Measurements from ENCODE around the gene FUT8.

DNA sequence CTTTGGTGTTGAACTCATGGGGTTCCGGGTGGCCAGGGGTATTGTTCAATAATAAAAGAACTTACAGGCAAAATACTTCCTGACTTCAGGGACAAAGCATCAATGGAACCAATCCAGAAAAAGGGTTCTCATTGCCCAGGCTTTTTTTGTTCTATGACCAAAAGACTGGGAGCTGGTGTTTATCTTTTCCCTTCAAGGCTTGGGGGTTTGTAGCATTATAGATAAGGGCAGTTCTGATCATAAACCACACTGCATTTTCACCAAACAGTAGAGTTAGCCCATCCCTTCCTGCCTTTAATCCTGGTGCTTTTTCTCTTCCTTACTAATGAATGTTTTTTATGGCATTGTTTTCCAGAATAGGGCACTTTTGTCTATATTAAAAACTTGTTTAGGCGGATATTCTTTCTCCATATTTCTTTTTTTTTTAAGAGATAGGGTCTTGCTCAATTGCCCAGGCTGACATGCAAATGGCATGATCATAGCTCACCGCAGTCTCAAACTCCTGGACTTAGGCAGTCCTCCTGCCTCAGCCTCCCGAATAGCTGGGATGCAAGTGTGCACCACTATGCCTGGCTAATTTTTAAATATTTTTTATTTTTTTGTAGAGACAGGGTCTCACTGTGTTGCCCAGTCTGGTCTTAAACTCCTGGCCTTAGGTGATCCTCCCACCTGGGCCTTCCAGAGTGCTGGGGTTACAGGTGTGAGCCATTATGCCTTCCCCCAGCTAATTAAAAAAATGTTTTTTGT, 9.7 kb downstream of the FUT8 start:
- TF ChIP-seq CSDC2 (CRISPR knock-in tag; IDR thresholded peaks at IDR 0.05) = no peak
- TF ChIP-seq, protein P1, sequence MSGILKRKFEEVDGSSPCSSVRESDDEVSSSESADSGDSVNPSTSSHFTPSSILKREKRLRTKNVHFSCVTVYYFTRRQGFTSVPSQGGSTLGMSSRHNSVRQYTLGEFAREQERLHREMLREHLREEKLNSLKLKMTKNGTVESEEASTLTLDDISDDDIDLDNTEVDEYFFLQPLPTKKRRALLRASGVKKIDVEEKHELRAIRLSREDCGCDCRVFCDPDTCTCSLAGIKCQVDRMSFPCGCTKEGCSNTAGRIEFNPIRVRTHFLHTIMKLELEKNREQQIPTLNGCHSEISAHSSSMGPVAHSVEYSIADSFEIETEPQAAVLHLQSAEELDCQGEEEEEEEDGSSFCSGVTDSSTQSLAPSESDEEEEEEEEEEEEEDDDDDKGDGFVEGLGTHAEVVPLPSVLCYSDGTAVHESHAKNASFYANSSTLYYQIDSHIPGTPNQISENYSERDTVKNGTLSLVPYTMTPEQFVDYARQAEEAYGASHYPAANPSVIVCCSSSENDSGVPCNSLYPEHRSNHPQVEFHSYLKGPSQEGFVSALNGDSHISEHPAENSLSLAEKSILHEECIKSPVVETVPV (CRISPR knock-in tag; IDR thresholded peaks at IDR 0.05) = no peak
- TF ChIP-seq ZFP30 (CRISPR knock-in tag; IDR thresholded peaks at IDR 0.05) = no peak
- TF ChIP-seq BACH2 (CRISPR knock-in tag; IDR thresholded peaks at IDR 0.05; ENCODE audit: borderline replicate concordance) = no peak
- TF ChIP-seq RARB (CRISPR knock-in tag; IDR thresholded peaks at IDR 0.05) = no peak
- TF ChIP-seq ZC3H10 (CRISPR knock-in tag; IDR thresholded peaks at IDR 0.05) = no peak
- TF ChIP-seq ZNF70 (CRISPR knock-in tag; IDR thresholded peaks at IDR 0.05) = no peak
- TF ChIP-seq ARNTL (CRISPR knock-in tag; IDR thresholded peaks at IDR 0.05; ENCODE audit: borderline replicate concordance, low read depth) = no peak
- TF ChIP-seq, protein P2, sequence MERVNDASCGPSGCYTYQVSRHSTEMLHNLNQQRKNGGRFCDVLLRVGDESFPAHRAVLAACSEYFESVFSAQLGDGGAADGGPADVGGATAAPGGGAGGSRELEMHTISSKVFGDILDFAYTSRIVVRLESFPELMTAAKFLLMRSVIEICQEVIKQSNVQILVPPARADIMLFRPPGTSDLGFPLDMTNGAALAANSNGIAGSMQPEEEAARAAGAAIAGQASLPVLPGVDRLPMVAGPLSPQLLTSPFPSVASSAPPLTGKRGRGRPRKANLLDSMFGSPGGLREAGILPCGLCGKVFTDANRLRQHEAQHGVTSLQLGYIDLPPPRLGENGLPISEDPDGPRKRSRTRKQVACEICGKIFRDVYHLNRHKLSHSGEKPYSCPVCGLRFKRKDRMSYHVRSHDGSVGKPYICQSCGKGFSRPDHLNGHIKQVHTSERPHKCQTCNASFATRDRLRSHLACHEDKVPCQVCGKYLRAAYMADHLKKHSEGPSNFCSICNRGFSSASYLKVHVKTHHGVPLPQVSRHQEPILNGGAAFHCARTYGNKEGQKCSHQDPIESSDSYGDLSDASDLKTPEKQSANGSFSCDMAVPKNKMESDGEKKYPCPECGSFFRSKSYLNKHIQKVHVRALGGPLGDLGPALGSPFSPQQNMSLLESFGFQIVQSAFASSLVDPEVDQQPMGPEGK (CRISPR knock-in tag; IDR thresholded peaks at IDR 0.05; ENCODE audit: borderline replicate concordance) = no peak
